ENCODE measurements around the gene FER. TPM values are rescaled to one million over a fixed set of nuclear protein-coding genes. Genes with fewer than 3 reads are reported as not detected.
A peak's percentile ranks its signal among the peaks of the same experiment; 100 is the strongest.

FER gene
- total and polyA plus RNA-seq, 9 of the 15 experiments (the other 6 are each of a cell fraction or from before 2014, with no cell fraction given), result 6.7 to 18.2 (median 8.9) TPM

DNA sequence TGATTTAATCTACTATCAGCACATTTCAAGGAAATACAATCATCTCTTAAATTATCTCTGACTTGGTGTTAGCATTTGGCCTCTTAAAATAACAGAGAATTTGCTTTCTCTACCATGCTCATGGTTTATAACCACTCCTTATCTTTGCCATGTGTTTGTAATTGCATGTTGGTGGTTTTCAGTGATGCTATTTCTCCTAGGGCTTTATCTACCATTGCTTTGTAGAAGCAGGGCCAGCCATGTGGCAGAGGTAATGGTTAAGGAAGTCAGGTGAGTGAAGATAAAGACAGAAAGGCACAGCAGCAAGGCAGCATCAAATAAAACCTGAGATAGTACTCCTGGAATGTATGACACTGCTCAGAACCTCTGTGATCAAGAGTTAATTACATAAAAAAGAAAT, 206.2 kb downstream of the FER start (continued):
- no peak for TF ChIP-seq PRMT5 (CRISPR knock-in tag; IDR thresholded peaks at IDR 0.05)
- TF ChIP-seq ZNF212 (CRISPR knock-in tag; IDR thresholded peaks at IDR 0.05), result no peak
- peak; percentile 92 for TF ChIP-seq CBFA2T3 (IDR thresholded peaks at IDR 0.05)
- no peak for TF ChIP-seq ZFP30 (CRISPR knock-in tag; IDR thresholded peaks at IDR 0.05; ENCODE audit: borderline replicate concordance)
- peak; percentile 54 for TF ChIP-seq GATA2 (CRISPR knock-in tag; IDR thresholded peaks at IDR 0.05)
- no peak for TF ChIP-seq SMC3 (conservative IDR thresholded peaks at IDR 0.05; ENCODE audit: insufficient read depth, low read depth, low read length)
- TF ChIP-seq, protein P1, sequence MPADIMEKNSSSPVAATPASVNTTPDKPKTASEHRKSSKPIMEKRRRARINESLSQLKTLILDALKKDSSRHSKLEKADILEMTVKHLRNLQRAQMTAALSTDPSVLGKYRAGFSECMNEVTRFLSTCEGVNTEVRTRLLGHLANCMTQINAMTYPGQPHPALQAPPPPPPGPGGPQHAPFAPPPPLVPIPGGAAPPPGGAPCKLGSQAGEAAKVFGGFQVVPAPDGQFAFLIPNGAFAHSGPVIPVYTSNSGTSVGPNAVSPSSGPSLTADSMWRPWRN (IDR thresholded peaks at IDR 0.05; ENCODE audit: low read depth), result peak; percentile 69; the same call in 1 of the 2 replicates
- TF ChIP-seq FOS (IDR thresholded peaks at IDR 0.05; ENCODE audit: extremely low read depth, insufficient read length), result no peak
- peak; percentile 41 for TF ChIP-seq ETV1 (tag; conservative IDR thresholded peaks at IDR 0.05; ENCODE audit: low read depth)
- peak; percentile 59; the same call in 1 of the 2 replicates for TF ChIP-seq NCOR1 (IDR thresholded peaks at IDR 0.05)
- peak; percentile 71 for TF ChIP-seq ARID1B (IDR thresholded peaks at IDR 0.05)
- TF ChIP-seq SIX5 (IDR thresholded peaks at IDR 0.05; ENCODE audit: borderline replicate concordance in 1 of 2, insufficient read depth in 1 of 2, low read depth in 1 of 2, low read length in 2 of 2), result no peak
- peak; percentile 59 to 61; a peak in 2 of 4 replicates for TF ChIP-seq KDM1A (IDR thresholded peaks at IDR 0.05)
- TF ChIP-seq DPF2 (IDR thresholded peaks at IDR 0.05), result peak; percentile 60
- TF ChIP-seq KAT7 (CRISPR knock-in tag; IDR thresholded peaks at IDR 0.05; ENCODE audit: borderline replicate concordance), result no peak
- TF ChIP-seq ZNF75A (CRISPR knock-in tag; IDR thresholded peaks at IDR 0.05), result no peak
- no peak for TF ChIP-seq C11orf30 (IDR thresholded peaks at IDR 0.05; ENCODE audit: low read depth)
- no peak for TF ChIP-seq NUFIP1 (IDR thresholded peaks at IDR 0.05; ENCODE audit: partially characterized antibody)
- peak; percentile 45; the same call in 1 of the 2 replicates for TF ChIP-seq PML (IDR thresholded peaks at IDR 0.05; ENCODE audit: low read length)
- TF ChIP-seq HNRNPH1 (optimal IDR thresholded peaks at IDR 0.05; ENCODE audit: low read depth, low read length), result no peak
- no peak for TF ChIP-seq HCFC1 (IDR thresholded peaks at IDR 0.05; ENCODE audit: low read depth, low read length)
- TF ChIP-seq, protein P2, sequence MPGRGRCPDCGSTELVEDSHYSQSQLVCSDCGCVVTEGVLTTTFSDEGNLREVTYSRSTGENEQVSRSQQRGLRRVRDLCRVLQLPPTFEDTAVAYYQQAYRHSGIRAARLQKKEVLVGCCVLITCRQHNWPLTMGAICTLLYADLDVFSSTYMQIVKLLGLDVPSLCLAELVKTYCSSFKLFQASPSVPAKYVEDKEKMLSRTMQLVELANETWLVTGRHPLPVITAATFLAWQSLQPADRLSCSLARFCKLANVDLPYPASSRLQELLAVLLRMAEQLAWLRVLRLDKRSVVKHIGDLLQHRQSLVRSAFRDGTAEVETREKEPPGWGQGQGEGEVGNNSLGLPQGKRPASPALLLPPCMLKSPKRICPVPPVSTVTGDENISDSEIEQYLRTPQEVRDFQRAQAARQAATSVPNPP (IDR thresholded peaks at IDR 0.05; ENCODE audit: borderline replicate concordance, insufficient read depth, insufficient read length), result no peak
- TF ChIP-seq CREBBP (IDR thresholded peaks at IDR 0.05; ENCODE audit: low read depth, low read length), result no peak
- no peak for TF ChIP-seq RNF2 (IDR thresholded peaks at IDR 0.05)
- peak; percentile 39; the same call in 1 of the 2 replicates for TF ChIP-seq NFIC (IDR thresholded peaks at IDR 0.05)
- peak in 1 of 2 experiments; percentile 47; a peak in 2 of 4 replicates for TF ChIP-seq RCOR1 (IDR thresholded peaks at IDR 0.05; ENCODE audit: borderline replicate concordance in 1 of 2, low read depth in 2 of 2, low read length in 2 of 2)
- TF ChIP-seq MTA2 (IDR thresholded peaks at IDR 0.05; ENCODE audit: low read depth), result 0 out of 2 replicates have a peak, but pooled peaks have one; percentile 25
- TF ChIP-seq, protein P3, sequence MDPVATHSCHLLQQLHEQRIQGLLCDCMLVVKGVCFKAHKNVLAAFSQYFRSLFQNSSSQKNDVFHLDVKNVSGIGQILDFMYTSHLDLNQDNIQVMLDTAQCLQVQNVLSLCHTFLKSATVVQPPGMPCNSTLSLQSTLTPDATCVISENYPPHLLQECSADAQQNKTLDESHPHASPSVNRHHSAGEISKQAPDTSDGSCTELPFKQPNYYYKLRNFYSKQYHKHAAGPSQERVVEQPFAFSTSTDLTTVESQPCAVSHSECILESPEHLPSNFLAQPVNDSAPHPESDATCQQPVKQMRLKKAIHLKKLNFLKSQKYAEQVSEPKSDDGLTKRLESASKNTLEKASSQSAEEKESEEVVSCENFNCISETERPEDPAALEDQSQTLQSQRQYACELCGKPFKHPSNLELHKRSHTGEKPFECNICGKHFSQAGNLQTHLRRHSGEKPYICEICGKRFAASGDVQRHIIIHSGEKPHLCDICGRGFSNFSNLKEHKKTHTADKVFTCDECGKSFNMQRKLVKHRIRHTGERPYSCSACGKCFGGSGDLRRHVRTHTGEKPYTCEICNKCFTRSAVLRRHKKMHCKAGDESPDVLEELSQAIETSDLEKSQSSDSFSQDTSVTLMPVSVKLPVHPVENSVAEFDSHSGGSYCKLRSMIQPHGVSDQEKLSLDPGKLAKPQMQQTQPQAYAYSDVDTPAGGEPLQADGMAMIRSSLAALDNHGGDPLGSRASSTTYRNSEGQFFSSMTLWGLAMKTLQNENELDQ (CRISPR knock-in tag; IDR thresholded peaks at IDR 0.05; ENCODE audit: borderline replicate concordance), result no peak
- no peak for TF ChIP-seq ZNF347 (CRISPR knock-in tag; IDR thresholded peaks at IDR 0.05; ENCODE audit: low read depth)
